Measurements from ENCODE around the gene RLF.

The RLF gene

DNA sequence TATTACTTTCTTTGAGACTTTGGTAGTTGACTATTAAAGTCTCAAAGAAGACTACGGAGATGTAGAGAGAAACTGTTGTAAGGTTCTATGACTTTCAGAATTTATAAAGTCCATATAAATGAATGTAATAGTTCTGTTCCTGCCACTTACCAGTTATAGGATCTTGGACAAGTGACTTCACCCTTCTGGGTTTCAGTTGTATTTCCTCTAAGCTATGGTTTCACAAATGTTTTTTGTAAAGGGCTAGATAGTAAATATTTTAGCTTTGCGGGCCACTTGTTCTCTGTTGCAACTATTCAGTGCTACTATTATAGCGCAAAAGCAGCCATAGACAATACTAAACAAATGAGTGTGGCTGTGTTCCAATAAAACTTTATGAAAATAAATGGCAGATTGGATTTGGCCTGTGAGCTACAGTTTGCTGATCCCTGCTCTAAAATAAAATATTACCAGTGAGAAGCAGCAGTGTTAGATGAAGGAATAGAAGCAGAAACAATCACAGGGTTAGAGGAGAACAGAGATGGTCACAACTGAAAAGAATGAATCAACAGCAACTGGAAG, 111.5 kb downstream of the RLF start:
- no peak for ATAC-seq

DNA sequence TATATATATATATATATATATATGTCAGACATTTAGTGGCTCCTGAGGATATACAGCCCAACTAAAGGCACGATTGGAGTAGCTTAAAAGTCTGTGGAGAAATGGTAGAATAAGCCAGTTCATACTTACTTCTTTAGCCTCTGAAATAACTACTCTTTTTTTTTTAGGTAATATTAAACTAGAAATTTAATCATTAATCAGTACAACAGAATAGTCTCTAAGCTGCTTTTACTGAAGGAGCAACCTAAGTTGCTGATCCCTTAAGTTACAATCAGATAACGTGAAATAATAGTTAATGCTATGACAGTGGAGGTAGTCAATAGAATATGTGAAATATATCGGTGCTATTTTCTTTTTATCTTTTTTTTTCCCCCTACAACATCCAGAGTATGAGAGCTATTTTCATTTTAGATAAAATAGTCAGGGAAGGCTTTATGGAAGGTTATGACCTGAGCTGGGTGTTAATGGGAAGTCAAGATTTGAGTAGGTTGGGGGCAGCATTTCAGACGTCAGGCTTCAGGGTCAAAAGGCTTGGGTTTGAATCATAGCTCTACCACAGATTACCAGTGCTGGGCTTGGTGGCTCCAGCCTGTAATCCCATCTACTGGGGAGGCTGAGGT, 112.5 kb downstream of the RLF start:
- no peak for ATAC-seq

DNA sequence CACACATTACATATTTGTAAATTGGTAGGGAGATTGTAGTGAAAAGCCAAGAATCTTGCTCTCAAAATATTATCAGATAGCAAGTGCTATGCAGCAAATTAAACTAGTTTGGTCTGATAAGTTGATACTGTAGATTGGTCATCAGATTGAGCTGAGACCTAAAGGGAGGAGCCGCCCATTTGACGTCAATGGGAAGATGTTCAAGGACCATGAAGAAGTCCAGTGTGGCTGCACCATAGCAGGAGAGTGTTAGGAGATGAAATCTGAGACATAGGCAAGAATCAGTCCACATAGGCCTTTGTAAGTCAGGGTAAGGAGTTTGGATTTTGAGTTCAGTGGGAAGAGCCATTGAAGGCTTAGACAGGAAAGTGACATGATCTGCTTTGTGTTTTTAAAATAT, 113.1 kb downstream of the RLF start:
- ATAC-seq = no peak

DNA sequence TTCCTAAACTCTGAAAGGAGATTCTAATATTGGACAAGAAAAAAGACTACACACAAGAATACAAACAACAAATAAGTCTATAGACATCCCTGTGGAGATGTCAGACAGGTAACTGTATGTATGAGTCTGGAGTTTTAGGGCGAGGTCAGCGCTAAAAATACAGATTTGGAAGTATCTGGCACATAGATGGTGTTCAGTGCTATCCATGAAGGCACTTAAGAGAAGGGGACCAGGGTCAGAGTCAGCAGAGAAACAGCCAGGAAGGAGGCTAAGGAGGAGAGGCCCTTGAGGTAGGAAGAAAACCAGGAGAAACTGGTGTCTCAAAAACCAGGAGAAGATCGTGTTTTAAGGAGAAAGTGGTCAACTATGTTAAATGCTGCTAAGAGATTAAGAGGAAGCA, 114.9 kb downstream of the RLF start:
- no peak for ATAC-seq

DNA sequence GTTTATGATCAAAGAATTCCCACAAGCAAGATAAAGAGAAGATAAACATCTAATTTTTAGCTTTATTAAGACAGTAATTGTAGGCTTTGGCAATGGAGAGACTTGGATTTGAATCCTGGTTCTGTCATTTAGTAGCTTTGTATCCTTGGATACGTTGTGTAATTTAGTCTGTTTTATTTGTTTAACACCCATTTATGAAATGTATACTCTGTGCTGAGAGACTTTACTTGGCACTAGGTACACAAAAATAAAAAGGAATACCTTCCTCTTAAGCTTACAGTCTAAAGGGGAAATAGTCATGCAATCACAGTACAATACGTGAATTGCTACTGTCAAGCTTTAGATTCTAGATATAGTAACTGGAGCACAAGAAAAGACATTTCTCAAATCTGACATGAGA, 120.7 kb downstream of the RLF start:
- no peak for ATAC-seq

Data from activated CD4-positive, CD25-positive, alpha-beta regulatory T cell treated with anti-CD3 and anti-CD28 coated beads, Interleukin-2, amount 50 U/mL, for 24 hours (primary cell).